SHP77 treated with DMSO at 0.1 percent for 48 hours (cell line): ENCODE data around the gene SMCP.

Source experiments
- DNase-seq: peaks from one replicate; lab custom pipeline; 2025; lab: John Stamatoyannopoulos, UW

SMCP gene

DNA sequence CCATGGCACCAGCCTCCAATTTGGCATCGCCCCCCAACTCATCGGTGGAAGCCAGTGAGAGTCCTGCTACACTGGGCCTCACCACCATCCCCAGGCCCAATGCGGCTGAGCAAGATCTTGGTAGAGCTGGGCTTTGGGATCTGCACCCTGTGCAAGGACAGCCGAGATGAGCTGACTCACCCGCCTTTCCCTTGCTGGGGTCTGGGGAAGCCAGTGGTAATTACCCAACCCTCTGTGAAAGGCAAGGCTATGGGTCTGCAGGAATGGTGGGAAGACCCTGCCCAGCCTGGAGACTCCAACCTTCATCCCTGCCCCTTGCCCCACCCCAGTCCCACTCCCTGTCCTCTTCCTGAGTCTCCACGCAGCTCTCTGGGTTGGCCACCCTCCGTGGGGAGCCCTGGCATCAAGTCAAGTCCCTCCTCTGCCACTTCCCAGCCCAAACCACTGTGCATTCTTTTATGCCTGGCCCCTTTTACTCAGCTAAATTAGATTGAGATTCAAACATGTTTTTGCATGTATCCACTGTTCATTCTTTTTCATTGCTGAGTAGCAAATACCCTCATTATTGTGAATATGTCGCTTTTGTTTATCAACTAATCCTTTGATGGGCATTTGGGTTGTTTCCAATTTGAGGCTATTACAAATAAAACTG is 8.8 kb downstream of the SMCP start:
- no peak for DNase-seq

DNA sequence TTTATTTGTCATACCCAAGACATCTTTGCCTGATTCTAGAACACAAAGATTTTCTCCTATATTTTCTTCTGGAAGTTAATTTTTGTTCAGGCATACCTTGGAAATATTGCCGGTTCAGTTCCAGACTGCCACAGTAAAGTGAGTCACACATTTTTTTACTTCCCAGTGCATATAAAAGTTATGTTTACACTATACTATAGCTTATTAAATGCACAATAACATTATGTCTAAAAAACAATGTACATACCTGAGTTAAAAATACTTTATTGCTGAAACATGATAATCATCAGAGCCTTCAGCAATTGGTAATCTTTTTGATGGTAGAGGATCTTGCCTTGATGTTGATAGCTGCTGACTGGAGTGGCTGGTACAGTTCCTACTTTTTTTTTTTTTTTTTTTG is 10.0 kb downstream of the SMCP start:
- DNase-seq, result no peak

- DNase-seq, result no peak
Observed at GRCh38 chr1:152899027-152899426, 20.9 kb downstream of the SMCP start.

DNA sequence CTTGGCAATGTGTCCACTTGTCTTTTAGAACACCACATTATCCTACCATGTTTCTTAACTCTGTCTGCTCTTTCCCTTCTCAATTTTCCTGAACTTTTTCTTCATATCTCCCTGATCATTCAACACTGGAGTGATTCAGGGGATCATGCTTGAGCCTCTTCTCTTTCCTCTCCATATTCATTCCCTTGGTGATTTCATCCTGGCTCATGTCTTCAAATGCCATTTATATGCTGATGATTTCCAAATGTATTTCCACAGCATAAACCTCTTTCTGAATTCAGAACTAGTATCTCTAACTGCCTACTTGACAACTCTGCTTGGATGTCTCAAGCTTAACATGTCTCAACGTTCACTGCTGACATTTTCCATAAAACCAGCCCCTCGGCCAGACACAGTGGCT is 21.8 kb downstream of the SMCP start:
- no peak for DNase-seq

- no peak for DNase-seq
Observed at GRCh38 chr1:152901631-152902030, 23.5 kb downstream of the SMCP start.

DNA sequence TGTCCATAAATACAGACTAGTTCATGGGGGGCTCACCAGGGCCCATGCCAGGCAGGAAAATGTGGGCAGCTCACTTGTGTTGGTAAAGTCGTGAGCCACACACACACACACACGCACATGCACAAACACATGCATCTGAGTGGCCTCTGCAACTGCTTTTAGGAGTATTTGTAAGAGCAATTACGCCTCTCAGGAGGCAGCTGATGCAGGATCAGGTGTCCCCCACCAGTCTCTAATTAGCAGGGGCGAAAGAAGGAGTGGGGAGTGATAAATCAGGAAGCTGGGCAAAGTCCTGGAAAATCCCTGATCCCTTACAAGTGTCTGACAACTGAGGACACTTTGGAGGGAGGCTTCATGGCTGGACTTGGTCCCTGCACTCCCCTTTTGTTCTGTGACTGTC is 24.5 kb downstream of the SMCP start:
- no peak for DNase-seq

GRCh38 chr1:152904688-152905440 is 26.7 kb downstream of the SMCP start:
- no peak for DNase-seq

DNA sequence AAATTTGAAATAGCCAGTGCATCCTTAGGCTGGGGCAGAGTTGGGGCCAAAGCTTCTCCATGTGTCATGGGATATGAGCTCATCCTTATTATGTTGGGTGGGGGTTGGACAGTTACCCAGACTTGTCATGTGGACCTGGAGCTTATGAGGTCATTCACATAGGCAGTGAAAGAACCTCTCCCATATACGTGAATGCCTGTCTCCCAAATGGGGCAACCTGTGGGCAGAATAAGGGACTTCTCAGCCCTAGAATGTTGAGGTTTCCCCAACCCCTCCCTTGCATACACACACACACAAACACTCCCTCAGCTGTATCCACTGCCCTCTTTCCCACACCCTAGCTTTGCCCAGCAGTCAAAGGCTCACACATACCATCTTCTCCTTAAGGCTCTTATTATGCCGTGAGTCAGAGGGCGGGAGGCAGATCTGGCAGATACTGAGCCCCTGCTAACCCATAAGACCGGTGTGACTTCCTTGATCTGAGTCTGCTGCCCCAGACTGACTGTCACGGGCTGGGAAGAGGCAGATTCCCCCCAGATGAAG is 28.0 kb downstream of the SMCP start:
- no peak for DNase-seq

GRCh38 chr1:152907686-152908601 is 29.8 kb downstream of the SMCP start, which contains the start of gene IVL:
Gene IVL, plus strand, starts transcription at chr1:152908546. Its CDS starts 1,252 bp downstream, at chr1:152909798.
- no peak for DNase-seq

DNA sequence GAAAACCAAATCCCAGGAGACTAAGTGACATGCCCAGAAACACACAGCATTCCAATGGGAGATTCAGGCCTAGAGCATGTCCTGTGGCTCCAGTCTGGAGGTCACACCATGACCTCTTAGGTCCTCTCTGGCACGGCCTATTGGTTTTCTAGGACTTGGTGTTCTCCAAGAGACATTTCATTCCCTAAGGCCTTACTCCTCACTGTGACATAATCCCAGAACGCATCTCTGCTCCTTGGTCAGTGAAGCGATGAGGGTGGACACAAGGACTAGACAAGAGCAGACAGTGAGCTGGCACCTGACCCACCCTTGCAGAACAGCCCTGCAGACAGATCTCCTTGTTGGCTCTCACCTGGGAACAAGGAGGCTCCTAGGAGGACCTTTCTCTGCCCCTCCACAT is 31.1 kb downstream of the SMCP start:
- DNase-seq, result no peak

- DNase-seq, result no peak
Observed at GRCh38 chr1:152912471-152912870, 34.3 kb downstream of the SMCP start.

- no peak for DNase-seq
Observed at GRCh38 chr1:152912900-152913299, 34.8 kb downstream of the SMCP start.

- DNase-seq, result no peak
Observed at GRCh38 chr1:152917794-152918193, 39.7 kb downstream of the SMCP start.

GRCh38 chr1:152919071-152919470 is 40.9 kb downstream of the SMCP start:
- DNase-seq, result no peak

- no peak for DNase-seq
Observed at GRCh38 chr1:152924191-152924590, 46.1 kb downstream of the SMCP start.

GRCh38 chr1:152926091-152926490 is 48.0 kb downstream of the SMCP start:
- DNase-seq, result no peak

DNA sequence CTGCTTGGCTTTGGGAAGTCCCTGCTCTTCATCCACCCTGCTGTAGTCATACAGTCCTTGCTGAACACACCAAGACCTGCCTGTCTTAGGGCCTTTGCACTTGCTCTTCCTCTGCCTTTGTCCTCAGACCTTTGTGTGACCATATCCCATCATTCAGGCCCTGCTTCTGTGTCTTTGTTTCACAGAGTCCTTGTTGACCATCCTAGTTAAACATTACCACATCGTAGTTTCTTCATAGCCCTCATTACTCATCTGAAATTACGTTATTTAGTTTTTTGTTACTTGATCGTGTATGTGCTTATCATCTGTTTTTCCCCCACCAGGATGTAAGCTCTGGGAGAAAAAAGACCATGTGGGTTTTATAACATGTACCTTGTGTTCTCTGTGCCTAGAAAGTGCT is 50.5 kb downstream of the SMCP start:
- DNase-seq, result no peak

- DNase-seq, result no peak
Observed at GRCh38 chr1:152932170-152932811, 54.2 kb downstream of the SMCP start.

DNA sequence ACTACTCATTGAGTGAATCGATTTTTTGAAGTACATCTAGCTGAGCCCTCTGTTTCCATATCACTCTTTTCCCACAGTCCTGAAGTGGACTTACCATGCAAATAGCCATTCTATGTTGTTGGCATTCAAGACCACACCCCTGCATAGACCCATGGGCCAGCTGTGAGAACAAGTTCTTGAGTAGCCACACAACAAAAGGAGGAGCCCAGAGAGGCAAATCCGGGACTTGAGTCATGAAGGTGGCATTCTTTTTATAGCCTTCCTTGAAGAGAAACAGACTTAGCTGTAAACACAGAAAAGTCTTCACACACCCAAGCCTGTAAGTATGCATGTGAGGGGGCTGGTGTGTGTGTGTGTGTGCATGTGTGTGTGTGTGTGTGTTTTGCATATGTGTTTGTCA is 55.1 kb downstream of the SMCP start:
- no peak for DNase-seq
